Measurements from ENCODE around the gene GPA33. TPM values are rescaled to one million over a fixed set of nuclear protein-coding genes. Genes with fewer than 3 reads are reported as not detected.

The GPA33 gene
- total RNA-seq, 3 donors from 2014 or later (not counting 1 experiment from before 2014, with no cell fraction given): 2.9 to 4.6 (median 4.5) TPM

DNA sequence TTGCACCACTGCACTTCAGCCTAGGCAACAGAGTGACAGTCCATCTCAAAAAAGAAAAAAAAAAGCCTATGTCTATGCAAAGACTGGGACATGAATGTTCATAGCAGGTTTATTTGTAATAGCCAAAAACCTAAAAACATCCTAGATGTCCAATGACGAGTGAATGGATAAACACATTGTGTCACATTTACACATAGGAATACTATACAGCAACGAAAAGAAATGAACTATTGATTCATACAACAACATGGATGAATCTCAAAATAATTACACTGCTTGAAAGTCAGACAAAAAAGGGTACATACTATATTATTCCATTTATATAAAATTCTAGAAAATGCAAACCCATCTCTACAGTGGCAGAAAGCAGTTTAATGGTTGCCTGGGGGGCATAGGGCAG is 11.6 kb upstream of the GPA33 start:
- ATAC-seq (no peak), DNase-seq (no peak)
- H3K9me3 ChIP-seq (ENCODE audit: control insufficient read depth, insufficient read depth, low read length): no peaks in the 10 kb centered on the region
- no peak overlapping the region for H3K4me3 ChIP-seq (ENCODE audit: low read length)
- intact Hi-C loops (cut with micrococcal nuclease): no loop called here
- WGBS (ENCODE audit: insufficient coverage): 88% methylated on average over 2 of the region's 2 CpGs
- peaks cover 19% of the 10 kb centered on the region for H3K4me1 ChIP-seq (ENCODE audit: control insufficient read depth, insufficient read depth, low read length)
- no peak overlapping the region for H3K27ac ChIP-seq (ENCODE audit: low read length)
- H3K4me1 Mint-ChIP-seq: peaks cover 26 to 30% of the 10 kb centered on the region in 2 donors
- H3K36me3 ChIP-seq (ENCODE audit: control insufficient read depth, insufficient read depth, low read length): no peaks in the 10 kb centered on the region
- H3K9me3 Mint-ChIP-seq: no peaks in the 10 kb centered on the region
- TF ChIP-seq, protein P1, sequence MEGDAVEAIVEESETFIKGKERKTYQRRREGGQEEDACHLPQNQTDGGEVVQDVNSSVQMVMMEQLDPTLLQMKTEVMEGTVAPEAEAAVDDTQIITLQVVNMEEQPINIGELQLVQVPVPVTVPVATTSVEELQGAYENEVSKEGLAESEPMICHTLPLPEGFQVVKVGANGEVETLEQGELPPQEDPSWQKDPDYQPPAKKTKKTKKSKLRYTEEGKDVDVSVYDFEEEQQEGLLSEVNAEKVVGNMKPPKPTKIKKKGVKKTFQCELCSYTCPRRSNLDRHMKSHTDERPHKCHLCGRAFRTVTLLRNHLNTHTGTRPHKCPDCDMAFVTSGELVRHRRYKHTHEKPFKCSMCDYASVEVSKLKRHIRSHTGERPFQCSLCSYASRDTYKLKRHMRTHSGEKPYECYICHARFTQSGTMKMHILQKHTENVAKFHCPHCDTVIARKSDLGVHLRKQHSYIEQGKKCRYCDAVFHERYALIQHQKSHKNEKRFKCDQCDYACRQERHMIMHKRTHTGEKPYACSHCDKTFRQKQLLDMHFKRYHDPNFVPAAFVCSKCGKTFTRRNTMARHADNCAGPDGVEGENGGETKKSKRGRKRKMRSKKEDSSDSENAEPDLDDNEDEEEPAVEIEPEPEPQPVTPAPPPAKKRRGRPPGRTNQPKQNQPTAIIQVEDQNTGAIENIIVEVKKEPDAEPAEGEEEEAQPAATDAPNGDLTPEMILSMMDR (IDR thresholded peaks at IDR 0.05): no peak
- H3K27ac Mint-ChIP-seq: no peak overlapping the region
- H3K4me3 Mint-ChIP-seq: no peak overlapping the region
- H3K36me3 Mint-ChIP-seq: no peaks in the 10 kb centered on the region
- no peaks in the 10 kb centered on the region for H3K27me3 ChIP-seq (ENCODE audit: control insufficient read depth, insufficient read depth, low read length)
- peaks cover 0 to 2% of the 10 kb centered on the region in 2 donors for H3K27me3 Mint-ChIP-seq (ENCODE audit: low read depth in 2 of 2)

DNA sequence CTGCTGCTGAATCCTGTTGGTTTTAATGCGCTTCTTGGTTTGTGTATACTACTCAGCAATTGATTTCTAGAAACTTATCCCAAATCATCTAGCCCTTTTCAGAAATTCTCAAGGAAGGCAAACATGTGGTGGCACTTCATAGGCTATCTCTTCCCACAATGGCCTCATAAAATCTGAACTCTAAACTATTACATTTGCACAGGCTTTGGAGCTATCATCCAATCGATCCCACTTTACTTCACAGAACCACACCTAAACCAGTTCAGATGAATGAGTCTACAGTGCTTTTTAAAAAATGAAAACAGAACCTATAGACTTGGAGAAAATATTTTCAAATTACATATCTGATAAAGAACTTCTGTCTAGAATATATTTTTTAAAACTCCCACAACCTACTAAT is 10.6 kb upstream of the GPA33 start:
- no peaks in the 10 kb centered on the region for H3K9me3 Mint-ChIP-seq
- TF ChIP-seq, protein P1 (IDR thresholded peaks at IDR 0.05): no peak
- H3K4me1 ChIP-seq (ENCODE audit: control insufficient read depth, insufficient read depth, low read length): peaks cover 19% of the 10 kb centered on the region
- intact Hi-C loops (cut with micrococcal nuclease): no loop called here
- H3K36me3 ChIP-seq (ENCODE audit: control insufficient read depth, insufficient read depth, low read length): no peaks in the 10 kb centered on the region
- no peaks in the 10 kb centered on the region for H3K9me3 ChIP-seq (ENCODE audit: control insufficient read depth, insufficient read depth, low read length)
- H3K4me3 Mint-ChIP-seq: no peak overlapping the region
- no peak overlapping the region for H3K4me3 ChIP-seq (ENCODE audit: low read length)
- no peaks in the 10 kb centered on the region for H3K27me3 ChIP-seq (ENCODE audit: control insufficient read depth, insufficient read depth, low read length)
- no peak overlapping the region for H3K27ac Mint-ChIP-seq
- WGBS (ENCODE audit: insufficient coverage): 100% methylated on average over 2 of the region's 2 CpGs
- H3K27ac ChIP-seq (ENCODE audit: low read length): no peak overlapping the region
- ATAC-seq: no peak
- H3K27me3 Mint-ChIP-seq (ENCODE audit: low read depth in 2 of 2): peaks cover 0 to 2% of the 10 kb centered on the region in 2 donors
- H3K36me3 Mint-ChIP-seq: no peaks in the 10 kb centered on the region
- H3K4me1 Mint-ChIP-seq: peaks cover 24 to 27% of the 10 kb centered on the region in 2 donors
- DNase-seq: no peak

DNA sequence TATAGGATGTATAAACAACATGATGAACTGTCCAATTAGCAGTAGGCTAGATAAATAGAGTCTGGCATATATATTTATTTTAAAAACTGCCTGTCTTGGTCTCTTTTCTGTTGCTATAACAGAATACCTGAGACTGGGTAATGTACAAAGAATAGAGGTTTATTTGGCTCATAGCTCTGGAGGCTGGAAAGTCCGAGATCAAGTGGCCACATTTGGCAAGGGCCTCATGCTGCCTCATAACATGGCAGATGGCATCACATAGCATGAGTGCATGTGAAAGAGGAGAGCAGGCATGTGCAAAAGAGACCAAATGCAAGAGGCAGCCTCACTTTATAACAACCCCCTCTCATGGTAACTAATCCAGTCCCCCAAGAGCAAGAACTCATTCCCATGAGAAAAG is 9.7 kb upstream of the GPA33 start:
- intact Hi-C loops (cut with micrococcal nuclease): no loop called here
- Mint-ChIP-seq H3K36me3 (no peaks in the 10 kb centered on the region), H3K27me3 (ENCODE audit: low read depth in 2 of 2) (peaks cover 0 to 2% of the 10 kb centered on the region in 2 donors), H3K27ac (no peak overlapping the region), H3K9me3 (no peaks in the 10 kb centered on the region), H3K4me3 (no peak overlapping the region), H3K4me1 (peaks cover 15 to 25% of the 10 kb centered on the region in 2 donors)
- H3K4me3 ChIP-seq (ENCODE audit: low read length): no peak overlapping the region
- no peak for ATAC-seq
- no peak overlapping the region for H3K27ac ChIP-seq (ENCODE audit: low read length)
- DNase-seq: no peak
- peaks cover 14% of the 10 kb centered on the region for H3K4me1 ChIP-seq (ENCODE audit: control insufficient read depth, insufficient read depth, low read length)
- 94% methylated on average over 1 of the region's 1 CpG for WGBS (ENCODE audit: insufficient coverage)
- no peaks in the 10 kb centered on the region for H3K9me3 ChIP-seq (ENCODE audit: control insufficient read depth, insufficient read depth, low read length)
- H3K27me3 ChIP-seq (ENCODE audit: control insufficient read depth, insufficient read depth, low read length): no peaks in the 10 kb centered on the region
- TF ChIP-seq, protein P1 (IDR thresholded peaks at IDR 0.05): no peak
- no peaks in the 10 kb centered on the region for H3K36me3 ChIP-seq (ENCODE audit: control insufficient read depth, insufficient read depth, low read length)

DNA sequence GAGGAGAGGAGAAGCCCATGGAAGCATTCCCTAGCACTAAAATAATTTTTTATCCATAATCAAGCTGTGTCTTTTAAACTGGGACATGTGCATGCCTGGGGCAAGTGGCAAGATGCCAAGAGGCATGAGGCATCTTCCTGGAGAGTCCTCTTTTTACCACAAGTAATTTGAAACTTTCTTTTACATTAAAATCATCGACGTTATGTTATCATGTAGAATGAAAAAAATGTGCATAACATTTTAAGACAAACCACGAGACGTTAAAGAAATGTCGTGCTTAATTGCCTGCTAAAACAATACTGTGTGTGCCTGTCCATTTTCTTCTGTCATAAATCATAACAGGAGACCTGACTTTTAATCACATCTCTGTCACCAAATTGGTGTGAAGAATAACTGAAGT is 5.2 kb upstream of the GPA33 start:
- 40% methylated on average over 3 of the region's 5 CpGs for WGBS (ENCODE audit: insufficient coverage)
- Mint-ChIP-seq H3K36me3 (no peaks in the 10 kb centered on the region), H3K27me3 (ENCODE audit: low read depth in 2 of 2) (peaks cover 0 to 2% of the 10 kb centered on the region in 2 donors), H3K9me3 (no peaks in the 10 kb centered on the region), H3K4me3 (no peak overlapping the region), H3K4me1 (peaks cover 9 to 18% of the 10 kb centered on the region in 2 donors), H3K27ac (no peak overlapping the region)
- intact Hi-C loops (cut with micrococcal nuclease): no loop called here
- TF ChIP-seq, protein P1 (IDR thresholded peaks at IDR 0.05): no peak
- Histone ChIP-seq H3K4me1 (ENCODE audit: control insufficient read depth, insufficient read depth, low read length) (peaks cover 6% of the 10 kb centered on the region), H3K4me3 (ENCODE audit: low read length) (no peak overlapping the region), H3K9me3 (ENCODE audit: control insufficient read depth, insufficient read depth, low read length) (no peaks in the 10 kb centered on the region), H3K27ac (ENCODE audit: low read length) (no peak overlapping the region), H3K36me3 (ENCODE audit: control insufficient read depth, insufficient read depth, low read length) (no peaks in the 10 kb centered on the region), H3K27me3 (ENCODE audit: control insufficient read depth, insufficient read depth, low read length) (no peaks in the 10 kb centered on the region)
- DNase-seq: no peak
- ATAC-seq: no peak
